Gastrocnemius medialis (tissue), 4 donors: ENCODE measurements around the gene ZNF423. TPM values are rescaled to one million over a fixed set of nuclear protein-coding genes. Genes with fewer than 3 reads are reported as not detected.

Experiments
- ATAC-seq, 2 donors: fragments of 150-250 bp; one replicate each; pipeline ENCODE4 v1.9.1; 2016
- DNase-seq, 2 donors: peaks; one replicate each; pipeline ENCODE4 v3.0.0-alpha.2; 2019
- H3K27ac ChIP-seq, 4 donors: fragments of 200-600 bp; sonication (generic); 1 replicate in 1 of 4; 2 replicates in 3 of 4; pipeline ENCODE4 v1.5.1; 2016 to 2018; ENCODE audit warnings: mild to moderate bottlenecking in 2 of 4, moderate library complexity in 1 of 4
- H3K27me3 ChIP-seq, 3 donors: fragments of 200-600 bp; sonication (generic) in 2 of 3; 1 replicate in 1 of 3; 2 replicates in 2 of 3; pipeline versions ENCODE4 v1.5.1 to v1.6.0; 2016 to 2019; ENCODE audit warnings: mild to moderate bottlenecking in 1 of 3, moderate library complexity in 1 of 3
- H3K36me3 ChIP-seq, 2 donors: fragments of 200-600 bp; sonication (generic) in 1 of 2; one replicate each; pipeline ENCODE4 v1.5.1; 2017 to 2018
- H3K4me1 ChIP-seq, 2 donors: fragments of 200-600 bp; sonication (generic) in 1 of 2; one replicate each; pipeline ENCODE4 v1.5.1; 2016 to 2017; ENCODE audit warnings: mild to moderate bottlenecking in 2 of 2
- H3K4me3 ChIP-seq, 4 donors: fragments of 200-600 bp; sonication (generic) in 3 of 4; 1 replicate in 1 of 4; 2 replicates in 3 of 4; pipeline ENCODE4 v1.5.1; 2016 to 2019; ENCODE audit warnings: mild to moderate bottlenecking in 2 of 4
- H3K9me3 ChIP-seq, 3 donors: fragments of 200-600 bp; sonication (generic) in 2 of 3; 1 replicate in 1 of 3; 2 replicates in 2 of 3; pipeline ENCODE4 v1.5.1; 2016 to 2019
- CTCF ChIP-seq, 5 experiments: fragments of 450-650 bp in 3 of 5; fragments of 200-600 bp in 2 of 5; sonication (generic) in 2 of 5; IDR thresholded peaks in 4 of 5; conservative IDR thresholded peaks in 1 of 5; 1 replicate in 4 of 5; 2 replicates in 1 of 5; pipeline ENCODE4 v1.5.1; 2016 to 2019; ENCODE audit warnings: antibody characterized with exemption in 5 of 5, mild to moderate bottlenecking in 3 of 5, moderate library complexity in 3 of 5
- POLR2A ChIP-seq, 2 donors: fragments of 450-650 bp; IDR thresholded peaks; one replicate each; pipeline ENCODE4 v1.6.1; 2017; ENCODE audit warnings: antibody characterized with exemption in 2 of 2, mild to moderate bottlenecking in 2 of 2, moderate library complexity in 2 of 2
- in situ Hi-C, 4 donors: fragments of 200-750 bp; cut with MboI; loops; one replicate each; pipeline versions ENCODE4 v1.15.0 to v1.8.0; 2017; ENCODE audit warnings: low sequenced_read_pairs in 4 of 4
- intact Hi-C: fragments of 100-400 bp; cut with DNase I; formaldehyde crosslinking; loops from one replicate; pipeline ENCODE4 v1.15.1; 2023; ENCODE audit warnings: low total_unique reads
- total RNA-seq, 4 donors: library from RNA; depleted of rRNA; stranded (reverse); fragments of >200 nt; gene quantifications; one replicate each; pipeline versions ENCODE4 v1.1.0 to v1.2.3, GENCODE V29; 2016

The ZNF423 gene
- total RNA-seq, 4 donors from 2014 or later, result 8.4 to 15.8 (median 12.5) TPM

- intact Hi-C loops (no loop called here), in situ Hi-C loops (no loop called here)
- DNase-seq (no peak), ATAC-seq (no peak)
- H3K36me3 ChIP-seq, result no peaks in the 10 kb centered on the region
- no peaks in the 10 kb centered on the region for H3K27me3 ChIP-seq
- H3K4me1 ChIP-seq, result peaks cover 16 to 18% of the 10 kb centered on the region in 2 donors
- H3K9me3 ChIP-seq, result no peaks in the 10 kb centered on the region
- H3K27ac ChIP-seq, result no peak overlapping the region
- H3K4me3 ChIP-seq, result no peak overlapping the region
- TF ChIP-seq POLR2A (IDR thresholded peaks at IDR 0.05) (no peak), CTCF (IDR thresholded peaks at IDR 0.05 in 4 of 5, conservative IDR thresholded peaks at IDR 0.05 in 1 of 5) (no peak)
Measured at GRCh38 chr16:49695782-49696413, 160.0 kb downstream of the ZNF423 start.

- no peak for TF ChIP-seq POLR2A (IDR thresholded peaks at IDR 0.05)
- no peak for TF ChIP-seq CTCF (IDR thresholded peaks at IDR 0.05 in 4 of 5, conservative IDR thresholded peaks at IDR 0.05 in 1 of 5)
- Histone ChIP-seq H3K4me1 (no peaks in the 10 kb centered on the region), H3K36me3 (no peaks in the 10 kb centered on the region), H3K9me3 (no peaks in the 10 kb centered on the region), H3K4me3 (no peak overlapping the region), H3K27ac (no peak overlapping the region), H3K27me3 (no peaks in the 10 kb centered on the region)
- intact Hi-C loops, result no loop called here
- DNase-seq (no peak), ATAC-seq (no peak)
- in situ Hi-C loops, result no loop called here
Measured at GRCh38 chr16:49693445-49693844, 162.5 kb downstream of the ZNF423 start.

DNA sequence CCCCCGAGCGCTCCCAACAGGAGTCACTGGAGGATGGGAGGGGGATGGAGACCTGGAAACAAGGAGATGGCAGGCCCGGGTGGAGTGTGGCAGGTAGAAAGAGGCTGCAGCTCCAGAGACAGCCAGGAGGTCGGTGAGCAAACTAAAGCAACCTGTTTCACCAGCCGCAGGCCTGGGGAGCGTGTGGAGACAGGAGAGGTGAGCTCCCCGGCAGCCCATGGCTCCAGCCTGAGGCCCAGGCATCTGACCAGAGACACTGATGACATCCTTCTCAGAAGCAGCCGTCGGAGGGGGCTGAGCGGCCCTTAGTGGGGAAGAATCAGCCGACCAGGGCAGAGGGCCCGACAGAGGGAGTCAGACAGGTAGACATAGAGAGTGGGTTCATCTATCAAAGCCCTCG, 165.1 kb downstream of the ZNF423 start:
- ATAC-seq (no peak), DNase-seq (no peak)
- no peaks in the 10 kb centered on the region for H3K36me3 ChIP-seq
- H3K9me3 ChIP-seq, result no peaks in the 10 kb centered on the region
- intact Hi-C loops (no loop called here), in situ Hi-C loops (no loop called here)
- no peak overlapping the region for H3K27ac ChIP-seq
- no peaks in the 10 kb centered on the region for H3K4me1 ChIP-seq
- H3K4me3 ChIP-seq, result no peak overlapping the region
- TF ChIP-seq CTCF (IDR thresholded peaks at IDR 0.05 in 4 of 5, conservative IDR thresholded peaks at IDR 0.05 in 1 of 5) (no peak), POLR2A (IDR thresholded peaks at IDR 0.05) (no peak)
- H3K27me3 ChIP-seq, result no peaks in the 10 kb centered on the region

DNA sequence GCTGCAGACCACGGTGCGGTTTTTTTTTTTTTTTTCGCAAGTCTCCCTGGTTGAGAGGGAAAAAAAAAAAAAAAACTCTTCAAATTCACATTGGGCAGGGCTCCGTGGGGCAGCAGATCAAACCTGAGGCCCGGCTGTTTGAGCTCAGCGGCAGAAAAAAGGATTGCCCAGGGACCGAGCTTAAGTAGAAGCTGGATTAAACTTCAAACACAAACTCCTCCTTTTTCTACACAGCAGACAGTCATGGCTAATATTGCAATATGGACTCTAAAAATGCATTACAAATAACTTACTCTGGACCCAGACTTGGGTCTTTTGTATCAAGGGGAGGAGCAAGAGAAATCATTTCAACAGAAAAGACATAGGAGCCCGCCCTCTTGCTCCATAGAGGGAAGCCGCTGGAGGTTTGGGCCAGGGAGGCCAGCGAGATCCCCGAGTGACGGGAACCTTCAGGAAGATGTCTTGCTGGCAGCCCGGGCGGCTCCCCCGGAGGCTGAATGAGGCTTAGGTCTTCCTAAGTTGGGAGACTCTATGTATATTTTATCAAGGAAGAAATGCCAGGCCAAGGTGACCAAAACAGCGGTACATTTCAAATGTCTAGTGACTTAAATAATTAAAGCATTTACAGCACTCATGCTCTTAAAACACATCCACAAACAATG, 167.7 kb downstream of the ZNF423 start:
- Histone ChIP-seq H3K36me3 (no peaks in the 10 kb centered on the region), H3K9me3 (no peaks in the 10 kb centered on the region), H3K27me3 (no peaks in the 10 kb centered on the region), H3K27ac (no peak overlapping the region), H3K4me3 (no peak overlapping the region), H3K4me1 (no peaks in the 10 kb centered on the region)
- intact Hi-C loops, result no loop called here
- TF ChIP-seq CTCF (IDR thresholded peaks at IDR 0.05 in 4 of 5, conservative IDR thresholded peaks at IDR 0.05 in 1 of 5) (no peak), POLR2A (IDR thresholded peaks at IDR 0.05) (no peak)
- in situ Hi-C loops, result no loop called here
- DNase-seq, result no peak
- no peak for ATAC-seq
